Activated naive CD8-positive, alpha-beta T cell (primary cell): Measurements from ENCODE around the gene ANKRD16.
"Not testable (repeated sequence)": the region's sequence is repeated elsewhere in the genome, so short reads cannot be mapped to it uniquely, and the experiment has no call there.

Source experiments
- H3K27ac Mint-ChIP-seq: one replicate; pipeline ENCODE4 v1.8.0; 2021; ENCODE audit warnings: mixed read lengths
- H3K27me3 Mint-ChIP-seq: one replicate; pipeline ENCODE4 v1.8.0; 2021; ENCODE audit warnings: mixed read lengths
- H3K36me3 Mint-ChIP-seq: one replicate; pipeline ENCODE4 v1.8.0; 2021; ENCODE audit warnings: mixed read lengths
- H3K4me1 Mint-ChIP-seq: one replicate; pipeline ENCODE4 v1.8.0; 2021; ENCODE audit warnings: low read depth, mixed read lengths
- H3K4me3 Mint-ChIP-seq: one replicate; pipeline ENCODE4 v1.8.0; 2021; ENCODE audit warnings: mild to moderate bottlenecking, mixed read lengths
- H3K9me3 Mint-ChIP-seq: one replicate; pipeline ENCODE4 v1.8.0; 2021; ENCODE audit warnings: low read depth, mixed read lengths

ANKRD16 gene

DNA sequence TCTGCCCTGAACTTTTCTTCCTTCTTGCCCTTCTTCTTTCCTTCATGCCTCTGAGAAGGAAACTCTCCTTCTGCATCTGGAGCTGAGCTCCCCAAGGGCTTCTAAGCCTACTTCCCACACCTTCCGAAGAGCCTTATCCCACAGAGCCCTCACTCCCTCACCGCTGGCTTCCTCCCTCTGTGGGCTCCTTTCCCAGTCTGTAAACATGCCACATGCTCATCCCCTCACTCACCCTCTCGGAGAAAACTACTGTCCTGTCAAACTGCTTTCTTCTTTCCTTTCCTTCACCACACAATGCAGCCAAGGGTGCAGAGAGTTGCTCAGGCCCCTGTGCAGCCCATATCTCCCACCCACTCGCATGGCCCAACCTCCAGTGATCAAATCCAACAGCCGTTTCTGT lies 18.1 kb downstream of the ANKRD16 start:
- Mint-ChIP-seq H3K9me3 (no peaks in the 10 kb centered on the region), H3K27me3 (no peaks in the 10 kb centered on the region), H3K4me3 (no peak overlapping the region), H3K36me3 (peaks cover 7% of the 10 kb centered on the region), H3K4me1 (peaks cover 4% of the 10 kb centered on the region), H3K27ac (no peak overlapping the region)

GRCh38 chr10:5869156-5869555 lies 20.5 kb downstream of the ANKRD16 start:
- no peak overlapping the region for H3K4me3 Mint-ChIP-seq
- H3K27me3 Mint-ChIP-seq, result no peaks in the 10 kb centered on the region
- H3K4me1 Mint-ChIP-seq, result peaks cover 4% of the 10 kb centered on the region
- H3K27ac Mint-ChIP-seq, result no peak overlapping the region
- H3K36me3 Mint-ChIP-seq, result peaks cover 7% of the 10 kb centered on the region
- H3K9me3 Mint-ChIP-seq, result no peaks in the 10 kb centered on the region

GRCh38 chr10:5868383-5868782 lies 21.3 kb downstream of the ANKRD16 start:
- H3K4me1 Mint-ChIP-seq, H3K27ac Mint-ChIP-seq, H3K9me3 Mint-ChIP-seq, H3K27me3 Mint-ChIP-seq, H3K36me3 Mint-ChIP-seq, H3K4me3 Mint-ChIP-seq: not testable (repeated sequence)

- not testable (repeated sequence) for H3K9me3 Mint-ChIP-seq, H3K4me1 Mint-ChIP-seq, H3K27me3 Mint-ChIP-seq, H3K27ac Mint-ChIP-seq, H3K4me3 Mint-ChIP-seq
- H3K36me3 Mint-ChIP-seq, result peaks cover 11% of the 10 kb centered on the region
These were observed 22.5 kb downstream of the ANKRD16 start for GRCh38 chr10:5867091-5867615.

- not testable (repeated sequence) for H3K27me3 Mint-ChIP-seq, H3K9me3 Mint-ChIP-seq, H3K4me3 Mint-ChIP-seq, H3K27ac Mint-ChIP-seq, H3K4me1 Mint-ChIP-seq
- H3K36me3 Mint-ChIP-seq, result peaks cover 11% of the 10 kb centered on the region
These were observed 23.1 kb downstream of the ANKRD16 start for GRCh38 chr10:5866451-5867081.

DNA sequence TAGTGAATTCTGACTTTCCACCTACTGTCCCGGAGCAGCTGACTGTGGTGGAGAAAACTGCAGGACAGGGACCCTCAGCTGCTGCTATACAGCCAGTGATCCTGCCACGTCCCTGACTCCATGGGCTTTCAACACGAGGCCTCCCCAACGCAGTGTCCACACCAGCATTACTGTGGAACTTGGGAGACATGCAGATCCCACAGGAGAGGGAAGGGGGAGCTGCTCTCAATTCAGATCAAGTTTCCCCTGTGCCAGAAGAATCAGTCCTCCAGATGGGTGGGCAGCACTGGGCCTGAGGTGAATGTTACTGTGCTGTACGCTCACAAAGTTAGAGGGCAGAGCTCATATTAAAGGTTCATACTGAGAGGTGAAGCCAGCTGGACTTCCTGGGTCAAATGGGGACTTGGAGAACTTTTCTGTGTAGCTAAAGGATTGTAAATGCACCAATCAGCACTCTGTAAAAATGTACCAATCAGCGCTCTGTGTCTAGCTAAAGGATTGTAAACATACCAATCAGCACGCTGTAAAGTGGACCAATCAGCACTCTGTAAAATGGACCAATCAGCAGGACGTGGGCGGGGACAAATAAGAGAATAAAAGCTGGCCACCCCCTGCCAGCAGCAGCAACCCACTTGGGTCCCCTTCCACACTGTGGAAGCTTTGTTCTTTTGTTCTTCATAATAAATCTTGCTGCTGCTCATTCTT lies 26.6 kb downstream of the ANKRD16 start:
- not testable (repeated sequence) for H3K4me1 Mint-ChIP-seq, H3K27me3 Mint-ChIP-seq, H3K36me3 Mint-ChIP-seq, H3K9me3 Mint-ChIP-seq, H3K4me3 Mint-ChIP-seq, H3K27ac Mint-ChIP-seq

DNA sequence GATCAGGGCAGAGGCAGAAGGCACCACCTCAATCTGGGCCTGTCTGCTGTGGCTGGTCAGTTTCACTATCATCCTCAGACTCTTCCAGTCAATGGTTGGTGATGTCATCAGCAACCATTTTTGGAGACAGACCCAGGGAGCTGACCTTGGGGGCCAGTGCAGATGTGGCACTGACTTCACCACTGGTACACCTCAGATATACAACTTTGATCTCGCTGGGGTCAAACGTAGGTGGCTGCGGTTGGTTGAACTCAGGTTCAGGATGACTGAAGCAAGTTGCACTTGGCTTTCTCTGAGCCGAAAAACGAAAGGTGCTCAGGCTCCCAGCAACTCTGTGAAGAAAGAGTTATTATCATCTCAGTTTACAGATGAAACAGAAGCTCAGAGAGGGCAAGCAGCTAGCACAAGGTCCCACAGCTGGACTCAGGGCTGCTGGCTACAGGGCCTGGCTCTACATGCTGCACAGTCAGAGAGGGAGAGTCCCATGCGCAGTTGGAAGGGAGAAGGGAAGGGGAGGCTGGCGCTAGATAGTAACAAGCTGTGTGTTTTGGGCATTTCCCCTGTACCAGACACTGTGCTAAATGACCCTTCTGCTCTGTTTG lies 27.2 kb downstream of the ANKRD16 start:
- no peak overlapping the region for H3K4me3 Mint-ChIP-seq
- no peaks in the 10 kb centered on the region for H3K4me1 Mint-ChIP-seq
- H3K36me3 Mint-ChIP-seq, result peaks cover 9% of the 10 kb centered on the region
- H3K9me3 Mint-ChIP-seq, result no peaks in the 10 kb centered on the region
- no peaks in the 10 kb centered on the region for H3K27me3 Mint-ChIP-seq
- peak overlapping the region; percentile 28 for H3K27ac Mint-ChIP-seq

- H3K4me1 Mint-ChIP-seq, result no peaks in the 10 kb centered on the region
- H3K36me3 Mint-ChIP-seq, result peaks cover 9% of the 10 kb centered on the region
- no peak overlapping the region for H3K27ac Mint-ChIP-seq
- H3K4me3 Mint-ChIP-seq, result no peak overlapping the region
- H3K27me3 Mint-ChIP-seq, result no peaks in the 10 kb centered on the region
- H3K9me3 Mint-ChIP-seq, result no peaks in the 10 kb centered on the region
These were observed 29.6 kb downstream of the ANKRD16 start for GRCh38 chr10:5860066-5860465.

DNA sequence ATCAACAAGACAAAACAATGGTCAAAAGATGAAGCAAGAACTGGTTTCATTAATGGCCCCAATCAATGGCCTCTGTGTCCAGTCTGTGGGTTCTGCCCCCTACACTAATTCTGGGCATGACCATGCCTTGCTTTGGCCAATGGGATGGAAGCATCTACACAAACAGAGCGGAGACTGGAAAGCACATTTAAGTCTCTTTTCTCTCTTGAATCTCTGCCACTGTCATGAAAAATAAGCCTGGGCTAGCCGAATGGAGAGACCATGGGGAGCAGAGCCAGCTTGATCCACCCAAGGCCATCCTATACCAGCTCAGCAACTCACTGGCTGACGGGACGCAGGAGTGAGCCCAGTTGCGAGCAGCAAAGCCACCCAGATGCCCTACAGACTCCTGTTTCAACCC lies 30.9 kb downstream of the ANKRD16 start:
- Mint-ChIP-seq H3K27me3 (no peaks in the 10 kb centered on the region), H3K27ac (no peak overlapping the region), H3K36me3 (peaks cover 9% of the 10 kb centered on the region), H3K4me1 (no peaks in the 10 kb centered on the region), H3K4me3 (no peak overlapping the region), H3K9me3 (no peaks in the 10 kb centered on the region)

- Mint-ChIP-seq H3K9me3 (no peaks in the 10 kb centered on the region), H3K36me3 (peaks cover 4% of the 10 kb centered on the region), H3K4me3 (no peak overlapping the region)
These were observed 33.0 kb downstream of the ANKRD16 start for GRCh38 chr10:5856701-5857004.

GRCh38 chr10:5855979-5856700 lies 33.6 kb downstream of the ANKRD16 start:
- Mint-ChIP-seq H3K36me3 (no peaks in the 10 kb centered on the region), H3K4me3 (no peak overlapping the region), H3K27me3 (peaks cover 3% of the 10 kb centered on the region), H3K4me1 (no peaks in the 10 kb centered on the region), H3K9me3 (no peaks in the 10 kb centered on the region), H3K27ac (no peak overlapping the region)

More at GRCh38 chr10:5856701-5857004, 33.0 kb downstream of the ANKRD16 start:
- H3K4me1 Mint-ChIP-seq, result no peaks in the 10 kb centered on the region
- H3K27me3 Mint-ChIP-seq, result peaks cover 3% of the 10 kb centered on the region
- H3K27ac Mint-ChIP-seq, result no peak overlapping the region

- peaks cover 3% of the 10 kb centered on the region for H3K27me3 Mint-ChIP-seq
- H3K36me3 Mint-ChIP-seq, result no peaks in the 10 kb centered on the region
- H3K27ac Mint-ChIP-seq, result no peak overlapping the region
- H3K4me3 Mint-ChIP-seq, result no peak overlapping the region
- H3K9me3 Mint-ChIP-seq, result no peaks in the 10 kb centered on the region
- H3K4me1 Mint-ChIP-seq, result no peaks in the 10 kb centered on the region
These were observed 35.6 kb downstream of the ANKRD16 start for GRCh38 chr10:5854131-5854475.

- Mint-ChIP-seq H3K27ac (peak overlapping the region; percentile 93), H3K4me1 (peaks cover 23% of the 10 kb centered on the region)
- not testable (repeated sequence) for H3K4me3 Mint-ChIP-seq, H3K27me3 Mint-ChIP-seq, H3K9me3 Mint-ChIP-seq, H3K36me3 Mint-ChIP-seq
These were observed 43.0 kb downstream of the ANKRD16 start for GRCh38 chr10:5846667-5847066.

GRCh38 chr10:5844345-5845055 lies 45.2 kb downstream of the ANKRD16 start:
- peak overlapping the region; percentile 52 for H3K4me3 Mint-ChIP-seq
- peak overlapping the region; percentile 79 for H3K27ac Mint-ChIP-seq
- H3K4me1 Mint-ChIP-seq, result peaks cover 23% of the 10 kb centered on the region
- no peaks in the 10 kb centered on the region for H3K36me3 Mint-ChIP-seq
- H3K9me3 Mint-ChIP-seq, result no peaks in the 10 kb centered on the region
- H3K27me3 Mint-ChIP-seq, result peaks cover 1% of the 10 kb centered on the region
